GM18505 (cell line): ENCODE measurements around the gene CXCL13.

Source experiments
- ATAC-seq: cut with Tn5 transposase; IDR thresholded peaks from one replicate; pipeline ENCODE4 v1.9.1; 2021; ENCODE audit not compliant: unreplicated experiment
- POLR2A ChIP-seq: IDR thresholded peaks from 4 replicates; pipeline ENCODE4 v1.6.1; 2011; ENCODE audit warnings: borderline replicate concordance; ENCODE audit not compliant: insufficient read depth, insufficient read length; ENCODE audit errors: extremely low read depth

The CXCL13 gene

GRCh38 chr4:77590482-77590881, 15.1 kb upstream of the CXCL13 start:
- no peak for ATAC-seq
- TF ChIP-seq POLR2A: no peak

- ATAC-seq: no peak
- no peak for TF ChIP-seq POLR2A
Measured at GRCh38 chr4:77591532-77591931, 14.1 kb upstream of the CXCL13 start.

GRCh38 chr4:77593101-77593500, 12.5 kb upstream of the CXCL13 start:
- TF ChIP-seq POLR2A: no peak
- ATAC-seq: no peak

GRCh38 chr4:77593993-77594392, 11.6 kb upstream of the CXCL13 start:
- no peak for ATAC-seq

GRCh38 chr4:77595364-77595973, 10.2 kb upstream of the CXCL13 start:
- ATAC-seq: no peak
- no peak for TF ChIP-seq POLR2A

More at GRCh38 chr4:77593993-77594392, 11.6 kb upstream of the CXCL13 start:
- TF ChIP-seq POLR2A: no peak

- TF ChIP-seq POLR2A: no peak
- no peak for ATAC-seq
Measured at GRCh38 chr4:77599378-77599777, 6.2 kb upstream of the CXCL13 start.

GRCh38 chr4:77600521-77601451, 4.8 kb upstream of the CXCL13 start:
- no peak for ATAC-seq
- TF ChIP-seq POLR2A: no peak

- ATAC-seq: no peak
Measured at GRCh38 chr4:77601614-77602187, 3.9 kb upstream of the CXCL13 start.

GRCh38 chr4:77613267-77613666, 7.6 kb downstream of the CXCL13 start:
- ATAC-seq: no peak
- no peak for TF ChIP-seq POLR2A

More at GRCh38 chr4:77601614-77602187, 3.9 kb upstream of the CXCL13 start:
- no peak for TF ChIP-seq POLR2A

- ATAC-seq: no peak
Measured at GRCh38 chr4:77615153-77615552, 9.5 kb downstream of the CXCL13 start.

GRCh38 chr4:77617203-77617602, 11.6 kb downstream of the CXCL13 start:
- no peak for ATAC-seq
- no peak for TF ChIP-seq POLR2A

More at GRCh38 chr4:77615153-77615552, 9.5 kb downstream of the CXCL13 start:
- TF ChIP-seq POLR2A: no peak

GRCh38 chr4:77618383-77619241, 13.0 kb downstream of the CXCL13 start:
- no peak for TF ChIP-seq POLR2A
- ATAC-seq: no peak

GRCh38 chr4:77619408-77619807, 13.8 kb downstream of the CXCL13 start:
- no peak for ATAC-seq
- no peak for TF ChIP-seq POLR2A
